ENCODE data around the gene CNOT9. TPM values are rescaled to one million over a fixed set of nuclear protein-coding genes. Genes with fewer than 3 reads are reported as not detected.
A peak's percentile ranks its signal among the peaks of the same experiment; 100 is the strongest.

Gene CNOT9
- total and polyA plus RNA-seq, 10 of the 15 experiments (the other 5 are each of a cell fraction or from before 2014, with no cell fraction given), result 51.0 to 172 (median 98.2) TPM

GRCh38 chr2:218569661-218570500 lies 1.2 kb downstream of the CNOT9 start:
- ATAC-seq (peak; percentile 4), FAIRE-seq (peak; percentile 61), DNase-seq (ENCODE audit: low read depth, low spot score) (no peak)
- in situ Hi-C loops (cut with MboI), result no loop called here
- ChIA-PET SMC1A (ENCODE audit: uncharacterized antibody, unreplicated experiment) (interaction anchor here (0.9 to 1.4 kb wide), 5 partner anchors 12 to 316 kb away, joined by 3 read pairs; no protein-coding TSS in a partner anchor), POLR2A (interaction anchor here (0.6 to 1.8 kb wide), 6 partner anchors 8 to 283 kb away, joined by 3 to 6 read pairs (median 3); partner anchors contain the start of genes RNF25 and STK36), CTCF (interaction anchor here (1.0 to 1.4 kb wide), 7 partner anchors 11 to 329 kb away, joined by 3 to 4 read pairs (median 3); partner anchors contain the start of gene PLCD4), RAD21 (ENCODE audit: unreplicated experiment) (interaction anchor here (0.9 to 1.5 kb wide), 2 partner anchors 142 to 298 kb away, joined by 3 to 5 read pairs; no protein-coding TSS in a partner anchor)
- H3K9ac ChIP-seq (ENCODE audit: control insufficient read depth, insufficient read depth, low read length), result peak overlapping the region; percentile 83
- WGBS (ENCODE audit: insufficient coverage, insufficient replicate concordance, low lambda C conversion rate, missing lambda C conversion rate), result 15% methylated on average over 10 of the region's 10 CpGs
- H3K79me2 ChIP-seq (ENCODE audit: control insufficient read depth, insufficient read depth, low read length), result peaks cover 96% of the 10 kb centered on the region
- H3K4me2 ChIP-seq (ENCODE audit: control insufficient read depth, insufficient read depth), result peak overlapping the region; percentile 96
- peaks cover 0 to 8% of the 10 kb centered on the region in 2 experiments; a peak in 2 of 4 replicates for H3K36me3 ChIP-seq (ENCODE audit: control insufficient read depth in 2 of 2, insufficient read depth in 2 of 2, low read length in 1 of 2)
- no peak for TF ChIP-seq IKZF1 (conservative IDR thresholded peaks at IDR 0.05)
- no peak for TF ChIP-seq CBX5 (IDR thresholded peaks at IDR 0.05; ENCODE audit: low read depth)
- peak; percentile 24; the same call in 1 of the 2 replicates for TF ChIP-seq RAD51 (IDR thresholded peaks at IDR 0.05)
- peak; percentile 93 for TF ChIP-seq ATF7 (IDR thresholded peaks at IDR 0.05; ENCODE audit: low read depth)
- TF ChIP-seq KDM1A (IDR thresholded peaks at IDR 0.05; ENCODE audit: borderline replicate concordance), result no peak
- no peak for TF ChIP-seq PAX5 (IDR thresholded peaks at IDR 0.05; ENCODE audit: borderline replicate concordance, low read depth, low read length)
- TF ChIP-seq BCL3 (IDR thresholded peaks at IDR 0.05; ENCODE audit: borderline replicate concordance, insufficient read depth, low read depth, low read length, poor library complexity, severe bottlenecking), result no peak
- TF ChIP-seq HDGF (IDR thresholded peaks at IDR 0.05), result 0 out of 2 replicates have a peak, but pooled peaks have one; percentile 24
- TF ChIP-seq SMAD5 (IDR thresholded peaks at IDR 0.05; ENCODE audit: low read depth), result no peak
- TF ChIP-seq TAF1 (IDR thresholded peaks at IDR 0.05; ENCODE audit: borderline replicate concordance, low read depth, low read length), result no peak
- 0 out of 2 replicates have a peak, but pooled peaks have one; percentile 17 for TF ChIP-seq CREM (IDR thresholded peaks at IDR 0.05; ENCODE audit: low read depth)
- TF ChIP-seq NBN (IDR thresholded peaks at IDR 0.05), result 0 out of 2 replicates have a peak, but pooled peaks have one; percentile 12
- TF ChIP-seq TCF3 (IDR thresholded peaks at IDR 0.05; ENCODE audit: borderline replicate concordance, insufficient read depth, low read depth, low read length), result no peak
- TF ChIP-seq MEF2A (IDR thresholded peaks at IDR 0.05; ENCODE audit: insufficient read depth, low read depth, low read length), result 0 out of 2 replicates have a peak, but pooled peaks have one; percentile 20
- peaks cover 8% of the 10 kb centered on the region; the same call in 1 of the 2 replicates for H3K4me1 ChIP-seq (ENCODE audit: control insufficient read depth, insufficient read depth, low read length)
- H3K27ac ChIP-seq (ENCODE audit: control insufficient read depth, insufficient read depth), result peak overlapping the region; percentile 98
- H3K27me3 ChIP-seq (replicated peaks in 1 of 2; ENCODE audit: control insufficient read depth in 2 of 2, insufficient read depth in 2 of 2, low read length in 1 of 2), result no peaks in the 10 kb centered on the region
- no peak overlapping the region for H2AFZ ChIP-seq (ENCODE audit: control insufficient read depth, low read depth, low read length)
- H3K9me3 ChIP-seq (replicated peaks; ENCODE audit: control insufficient read depth, insufficient read depth, low read length), result no peaks in the 10 kb centered on the region
- intact Hi-C loops (cut with micrococcal nuclease; ENCODE audit: unreplicated experiment), result loop anchor here (2.0 to 5.0 kb wide), 3 partner anchors 53 to 298 kb away; partner anchors contain the start of genes AAMP, CTDSP1 and PNKD
- TSS peak; percentile 65 for BruUV-seq (replicated peaks)
- peak overlapping the region; percentile 94 for H3K4me3 ChIP-seq
- no peaks in the 10 kb centered on the region for H4K20me1 ChIP-seq (ENCODE audit: control insufficient read depth, insufficient read depth)

Data from GM12878 (cell line).